Right lobe of liver (tissue), 6 donors: ENCODE measurements around the gene DHRS4L2. TPM values are rescaled to one million over a fixed set of nuclear protein-coding genes. Genes with fewer than 3 reads are reported as not detected.
"Not testable (repeated sequence)": the region's sequence is repeated elsewhere in the genome, so short reads cannot be mapped to it uniquely, and the experiment has no call there.

ENCODE experiments used
- ATAC-seq, 4 donors: fragments of 200-7000 bp; cut with Tn5 transposase; one replicate each; pipeline ENCODE4 v1.9.1; 2020; ENCODE audit warnings: mild to moderate bottlenecking in 4 of 4, moderate library complexity in 4 of 4
- DNase-seq, 3 donors: peaks; one replicate each; pipeline ENCODE4 v3.0.0-alpha.2; 2020
- H3K27ac ChIP-seq, 3 donors: fragments of 200-600 bp; one replicate each; pipeline ENCODE4 v1.8.0; 2022
- H3K27me3 ChIP-seq, 2 donors: fragments of 200-600 bp; one replicate each; pipeline ENCODE4 v1.8.0; 2022
- H3K36me3 ChIP-seq, 4 donors: fragments of 200-600 bp; sonication (generic) in 1 of 4; one replicate each; pipeline versions ENCODE4 v1.5.1 to v1.8.0; 2017 to 2022; ENCODE audit warnings: control low read depth in 1 of 4
- H3K4me1 ChIP-seq, 4 donors: fragments of 200-600 bp; sonication (generic) in 1 of 4; one replicate each; pipeline versions ENCODE4 v1.5.1 to v1.8.0; 2017 to 2022; ENCODE audit warnings: control low read depth in 1 of 4
- H3K4me3 ChIP-seq, 3 donors: fragments of 200-600 bp; one replicate each; pipeline ENCODE4 v1.8.0; 2022
- H3K9me3 ChIP-seq, 4 donors: fragments of 200-600 bp; sonication (generic) in 1 of 4; one replicate each; pipeline versions ENCODE4 v1.5.1 to v1.8.0; 2017 to 2022; ENCODE audit warnings: control low read depth in 1 of 4
- CTCF ChIP-seq, 4 donors: fragments of 200-600 bp in 3 of 4; fragments of 450-650 bp in 1 of 4; IDR thresholded peaks; one replicate each; pipeline versions ENCODE4 v1.5.1 to v1.8.0; 2016 to 2022; ENCODE audit warnings: antibody characterized with exemption in 4 of 4, mild to moderate bottlenecking in 2 of 4
- POLR2A ChIP-seq: fragments of 450-650 bp; IDR thresholded peaks from one replicate; pipeline ENCODE4 v1.6.1; 2017; ENCODE audit warnings: antibody characterized with exemption, mild to moderate bottlenecking
- WGBS: methylation state at CpG from one replicate; pipeline ENCODE4 v1.1.6; 2018; ENCODE audit warnings: low coverage, low lambda C conversion rate; ENCODE audit not compliant: insufficient coverage; ENCODE audit errors: missing lambda C conversion rate; 5-methylcytosine and 5-hydroxymethylcytosine counted together
- intact Hi-C, 2 donors: fragments of 100-400 bp; cut with DNase I; formaldehyde crosslinking; loops; one replicate each; pipeline versions ENCODE4 v1.11.2 to v1.14.1; 2022
- total RNA-seq, 6 experiments: library from RNA; depleted of rRNA in 2 of 6; stranded (reverse); fragments of >200 nt in 2 of 6; fragmentation: NEBNext Ultra II Directional in 3 of 6; extraction: Animal tissue kit (Norgen Biotek cat#: 25700) in 3 of 6; gene quantifications; one replicate each; pipeline versions ENCODE4 v1.1.0 to v1.2.4, GENCODE V29; 2016 to 2023
- donor health status: DM: no; HTN: yes; CAD: no.
- donor health status: DM: no; HTN: no; CAD: no.
- donor health status: DM: no; HTN: no; CAD: no.
- donor health status: DM: no; HTN: yes; CAD: no.
- donor health status: DM: no; HTN: yes; CAD: no.

The DHRS4L2 gene
- total RNA-seq, 6 experiments from 2014 or later: 17.7 to 53.6 (median 32.3) TPM

GRCh38 chr14:23999640-24000039, 10.9 kb downstream of the DHRS4L2 start:
- intact Hi-C loops, H3K4me3 ChIP-seq: not testable (repeated sequence)
- WGBS: 100% methylated on average over 1 of the region's 5 CpGs

GRCh38 chr14:24001078-24001477, 12.3 kb downstream of the DHRS4L2 start:
- intact Hi-C loops, ATAC-seq, H3K27me3 ChIP-seq, DNase-seq, H3K27ac ChIP-seq, H3K36me3 ChIP-seq, H3K4me1 ChIP-seq, H3K9me3 ChIP-seq, H3K4me3 ChIP-seq: not testable (repeated sequence)

More at GRCh38 chr14:23999640-24000039, 10.9 kb downstream of the DHRS4L2 start:
- DNase-seq, H3K9me3 ChIP-seq, H3K27ac ChIP-seq, H3K27me3 ChIP-seq, H3K36me3 ChIP-seq, ATAC-seq, H3K4me1 ChIP-seq: not testable (repeated sequence)

GRCh38 chr14:24001679-24002078, 12.9 kb downstream of the DHRS4L2 start:
- no CpG with 5 or more reads among the region's 2 CpGs for WGBS
- DNase-seq, H3K36me3 ChIP-seq, H3K4me1 ChIP-seq, H3K27me3 ChIP-seq, intact Hi-C loops, H3K9me3 ChIP-seq, H3K27ac ChIP-seq, H3K4me3 ChIP-seq: not testable (repeated sequence)
- peak in 2 of 4 donors; percentile 45 to 54 for ATAC-seq

GRCh38 chr14:24006471-24006816, 17.7 kb downstream of the DHRS4L2 start:
- intact Hi-C loops, H3K27me3 ChIP-seq, H3K27ac ChIP-seq, H3K4me1 ChIP-seq, DNase-seq, H3K36me3 ChIP-seq, H3K9me3 ChIP-seq: not testable (repeated sequence)
- H3K4me3 ChIP-seq: peak overlapping the region; percentile 43 to 60 (median 46)
- peak; percentile 63 to 69 (median 66) for ATAC-seq
- WGBS: no CpG with 5 or more reads among the region's 15 CpGs

GRCh38 chr14:24006817-24007652, 18.3 kb downstream of the DHRS4L2 start:
- H3K4me3 ChIP-seq: peak overlapping the region; percentile 43 to 60 (median 46)
- no CpG with 5 or more reads among the region's 62 CpGs for WGBS
- DNase-seq: peak; percentile 69 to 76 (median 72)

GRCh38 chr14:24011051-24011450, 22.3 kb downstream of the DHRS4L2 start:
- WGBS: 68% methylated on average over 2 of the region's 2 CpGs
- Histone ChIP-seq H3K36me3 (no peaks in the 10 kb centered on the region), H3K4me3 (no peak overlapping the region), H3K9me3 (no peaks in the 10 kb centered on the region), H3K27ac (no peak overlapping the region), H3K27me3 (no peaks in the 10 kb centered on the region), H3K4me1 (peaks cover 0 to 19% (median 9%) of the 10 kb centered on the region in 4 donors)
- intact Hi-C loops: no loop called here
- DNase-seq (no peak), ATAC-seq (no peak)
- TF ChIP-seq POLR2A (no peak), CTCF (IDR thresholded peaks at IDR 0.05) (no peak)

More at GRCh38 chr14:24006817-24007652, 18.3 kb downstream of the DHRS4L2 start:
- intact Hi-C loops, H3K4me1 ChIP-seq, H3K9me3 ChIP-seq, H3K27me3 ChIP-seq, H3K27ac ChIP-seq, H3K36me3 ChIP-seq: not testable (repeated sequence)
- ATAC-seq: peak; percentile 97 to 98 (median 98)

GRCh38 chr14:24012726-24013273, 24.1 kb downstream of the DHRS4L2 start:
- WGBS: 26% methylated on average over 3 of the region's 4 CpGs
- peaks cover 0 to 19% (median 9%) of the 10 kb centered on the region in 4 donors for H3K4me1 ChIP-seq
- H3K9me3 ChIP-seq, H3K27ac ChIP-seq, DNase-seq, H3K4me3 ChIP-seq, H3K27me3 ChIP-seq, intact Hi-C loops, H3K36me3 ChIP-seq: not testable (repeated sequence)
- peak in 2 of 4 donors; percentile 33 to 44 for ATAC-seq
